Trophoblast cell (in vitro differentiated cells and primary cell): ENCODE data around the gene ZMYND12.
"Not testable (repeated sequence)": the region's sequence is repeated elsewhere in the genome, so short reads cannot be mapped to it uniquely, and the experiment has no call there.

Source experiments
- DNase-seq, 2 donors: peaks; one replicate each; pipeline ENCODE4 v3.0.0-alpha.2; 2016
- H2AFZ ChIP-seq: 2 replicates; pipeline ENCODE4 v1.6.1; 2013; ENCODE audit warnings: low read length, moderate library complexity, mild to moderate bottlenecking; ENCODE audit not compliant: insufficient read depth, poor library complexity
- H2AK5ac ChIP-seq: 2 replicates; pipeline ENCODE4 v1.6.1; 2013; ENCODE audit warnings: mild to moderate bottlenecking, low read length
- H2BK120ac ChIP-seq: 2 replicates; pipeline ENCODE4 v1.6.1; 2013; ENCODE audit warnings: low read length, mild to moderate bottlenecking, moderate library complexity; ENCODE audit not compliant: insufficient read depth, poor library complexity
- H2BK12ac ChIP-seq: 2 replicates; pipeline ENCODE4 v1.6.1; 2013; ENCODE audit warnings: mild to moderate bottlenecking, low read length, moderate library complexity
- H2BK5ac ChIP-seq: 2 replicates; pipeline ENCODE4 v1.6.1; 2013; ENCODE audit warnings: low read length, low read depth, moderate library complexity, mild to moderate bottlenecking; ENCODE audit not compliant: poor library complexity
- H3K14ac ChIP-seq: 2 replicates; pipeline ENCODE4 v1.6.1; 2013; ENCODE audit warnings: mild to moderate bottlenecking, low read length
- H3K18ac ChIP-seq: 2 replicates; pipeline ENCODE4 v1.6.1; 2013; ENCODE audit warnings: mild to moderate bottlenecking, low read length
- H3K23ac ChIP-seq: 2 replicates; pipeline ENCODE4 v1.6.1; 2013; ENCODE audit warnings: low read length
- H3K27ac ChIP-seq: 2 replicates; pipeline ENCODE4 v1.5.1; 2013; ENCODE audit warnings: low read depth, mild to moderate bottlenecking, inconsistent platforms, low read length, moderate library complexity
- H3K27me3 ChIP-seq: 2 replicates; pipeline ENCODE4 v1.6.1; 2013; ENCODE audit warnings: inconsistent platforms, mild to moderate bottlenecking, low read length, moderate library complexity; ENCODE audit not compliant: insufficient read depth
- H3K36me3 ChIP-seq, 2 experiments: 1 replicate in 1 of 2; 2 replicates in 1 of 2; pipeline ENCODE4 v1.6.1; 2013; ENCODE audit warnings: low read length in 2 of 2, mild to moderate bottlenecking in 2 of 2, moderate library complexity in 1 of 2; ENCODE audit not compliant: insufficient read depth in 2 of 2, control insufficient read depth in 1 of 2
- H3K4ac ChIP-seq: 2 replicates; pipeline ENCODE4 v1.6.1; 2013; ENCODE audit warnings: low read depth, mild to moderate bottlenecking, low read length, moderate library complexity
- H3K4me1 ChIP-seq, 2 experiments: 1 replicate in 1 of 2; 2 replicates in 1 of 2; pipeline ENCODE4 v1.6.1; 2013; ENCODE audit warnings: low read length in 2 of 2, mild to moderate bottlenecking in 2 of 2, moderate library complexity in 1 of 2; ENCODE audit not compliant: insufficient read depth in 2 of 2, control insufficient read depth in 1 of 2
- H3K4me2 ChIP-seq: 2 replicates; pipeline ENCODE4 v1.6.1; 2013; ENCODE audit warnings: inconsistent platforms, mild to moderate bottlenecking, low read length, moderate library complexity
- H3K4me3 ChIP-seq: 2 replicates; pipeline ENCODE4 v1.5.1; 2013; ENCODE audit warnings: mild to moderate bottlenecking, low read depth, low read length, inconsistent platforms
- H3K79me1 ChIP-seq: one replicate; pipeline ENCODE4 v1.6.1; 2013; ENCODE audit warnings: low read length
- H3K79me2 ChIP-seq: 2 replicates; pipeline ENCODE4 v1.6.1; 2013; ENCODE audit warnings: low read length, mild to moderate bottlenecking; ENCODE audit not compliant: control insufficient read depth, insufficient read depth, poor library complexity
- H3K9ac ChIP-seq: 2 replicates; pipeline ENCODE4 v1.6.1; 2013; ENCODE audit warnings: mild to moderate bottlenecking, low read length
- H3K9me3 ChIP-seq: 2 replicates; pipeline ENCODE4 v1.6.1; 2013; ENCODE audit warnings: low read depth, mild to moderate bottlenecking, control low read depth, inconsistent platforms, low read length; ENCODE audit not compliant: insufficient read depth
- H4K12ac ChIP-seq: 2 replicates; pipeline ENCODE4 v1.6.1; 2013; ENCODE audit warnings: low read depth, mild to moderate bottlenecking, low read length, moderate library complexity
- H4K8ac ChIP-seq: 2 replicates; pipeline ENCODE4 v1.6.1; 2013; ENCODE audit warnings: low read depth, mild to moderate bottlenecking, low read length, moderate library complexity
- H4K91ac ChIP-seq: one replicate; pipeline ENCODE4 v1.6.1; 2013; ENCODE audit warnings: low read depth, mild to moderate bottlenecking, low read length, moderate library complexity
- WGBS: extraction: QIAGEN DNeasy Blood & Tissue Kit; methylation state at CpG from one replicate; pipeline ENCODE4 v1.1.7; 2013; ENCODE audit warnings: missing lambda C conversion rate; ENCODE audit not compliant: insufficient read length, insufficient coverage; ENCODE audit errors: extremely low coverage; 5-methylcytosine and 5-hydroxymethylcytosine counted together

Gene ZMYND12

DNA sequence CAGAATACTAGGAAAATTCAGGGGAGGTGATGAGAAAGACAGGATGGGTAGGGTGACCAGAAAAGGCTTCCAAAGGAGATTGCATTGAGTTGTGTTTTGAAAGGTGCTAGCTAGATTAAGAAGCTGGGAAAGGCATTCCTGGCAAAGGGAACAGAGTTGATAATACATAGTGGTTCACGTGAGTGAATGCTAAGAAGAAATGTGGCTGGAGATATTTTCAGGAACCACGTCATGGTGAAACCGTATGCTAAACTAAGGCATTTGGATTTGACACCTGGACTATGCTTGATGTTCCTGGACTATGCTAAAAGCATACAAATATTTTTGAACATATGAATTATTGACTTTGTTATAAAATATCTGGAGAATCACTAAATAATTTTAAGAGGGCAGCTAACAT is 22.0 kb upstream of the ZMYND12 start:
- Histone ChIP-seq H3K79me2 (no peaks in the 10 kb centered on the region), H3K27me3 (no peaks in the 10 kb centered on the region), H3K9me3 (no peaks in the 10 kb centered on the region), H2AFZ (no peak overlapping the region), H3K4ac (no peak overlapping the region), H2BK5ac (no peak overlapping the region), H2BK120ac (no peak overlapping the region), H4K8ac (no peak overlapping the region), H2AK5ac (no peak overlapping the region), H3K27ac (no peak overlapping the region), H3K79me1 (no peaks in the 10 kb centered on the region), H4K91ac (no peak overlapping the region), H3K4me3 (no peak overlapping the region), H3K4me2 (no peak overlapping the region), H3K18ac (no peak overlapping the region), H4K12ac (no peak overlapping the region), H3K23ac (no peak overlapping the region), H3K9ac (no peak overlapping the region), H3K36me3 (peaks cover 0 to 1% of the 10 kb centered on the region in 2 experiments), H2BK12ac (no peak overlapping the region), H3K14ac (no peak overlapping the region), H3K4me1 (no peaks in the 10 kb centered on the region)
- WGBS: no CpG with 5 or more reads among the region's 3 CpGs
- peak in 1 of 2 donors; percentile 22 for DNase-seq

DNA sequence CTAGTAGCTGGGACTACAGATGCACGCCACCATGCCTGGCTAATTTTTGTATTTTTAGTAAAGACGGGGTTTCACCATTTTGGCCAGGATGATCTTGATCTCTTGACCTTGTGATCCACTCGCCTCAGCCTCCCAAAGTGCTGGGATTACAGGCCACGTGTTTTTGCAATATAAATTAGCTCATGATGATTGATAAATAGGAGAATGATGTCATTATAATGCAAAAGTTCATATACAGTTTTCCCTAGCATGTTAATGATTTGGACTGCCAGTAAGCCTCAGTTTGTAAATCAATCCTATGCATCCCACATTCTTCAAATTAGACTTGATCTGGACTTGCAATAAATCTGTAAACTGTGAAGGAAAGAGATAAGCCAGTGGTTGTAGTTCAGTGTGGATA is 21.5 kb upstream of the ZMYND12 start:
- H3K9ac ChIP-seq, H3K36me3 ChIP-seq, H3K27me3 ChIP-seq, H2BK120ac ChIP-seq, H3K4ac ChIP-seq, H3K79me1 ChIP-seq, H2AFZ ChIP-seq, H3K4me2 ChIP-seq, DNase-seq, H4K91ac ChIP-seq, H2AK5ac ChIP-seq, H3K18ac ChIP-seq, H3K27ac ChIP-seq, H3K9me3 ChIP-seq, H3K23ac ChIP-seq, H3K79me2 ChIP-seq, H3K4me1 ChIP-seq, H3K14ac ChIP-seq, H3K4me3 ChIP-seq, H2BK5ac ChIP-seq, H2BK12ac ChIP-seq, H4K8ac ChIP-seq, H4K12ac ChIP-seq: not testable (repeated sequence)
- no CpG with 5 or more reads among the region's 4 CpGs for WGBS

GRCh38 chr1:42476605-42477004 is 20.8 kb upstream of the ZMYND12 start:
- H3K4ac ChIP-seq: no peak overlapping the region
- H3K18ac ChIP-seq: no peak overlapping the region
- H2BK120ac ChIP-seq: no peak overlapping the region
- H3K9me3 ChIP-seq: no peaks in the 10 kb centered on the region
- no CpG with 5 or more reads among the region's 4 CpGs for WGBS
- H3K4me2 ChIP-seq: no peak overlapping the region
- H3K4me1 ChIP-seq: no peaks in the 10 kb centered on the region
- no peaks in the 10 kb centered on the region for H3K79me1 ChIP-seq
- H3K23ac ChIP-seq: no peak overlapping the region
- no peak overlapping the region for H3K4me3 ChIP-seq
- H3K9ac ChIP-seq: no peak overlapping the region
- no peak overlapping the region for H2AFZ ChIP-seq
- no peaks in the 10 kb centered on the region for H3K79me2 ChIP-seq
- H2BK5ac ChIP-seq: no peak overlapping the region
- H2AK5ac ChIP-seq: no peak overlapping the region
- H4K91ac ChIP-seq: no peak overlapping the region
- H3K36me3 ChIP-seq: no peaks in the 10 kb centered on the region
- no peak for DNase-seq
- no peaks in the 10 kb centered on the region for H3K27me3 ChIP-seq
- no peak overlapping the region for H2BK12ac ChIP-seq
- H4K12ac ChIP-seq: no peak overlapping the region
- no peak overlapping the region for H4K8ac ChIP-seq
- H3K14ac ChIP-seq: no peak overlapping the region
- H3K27ac ChIP-seq: no peak overlapping the region

DNA sequence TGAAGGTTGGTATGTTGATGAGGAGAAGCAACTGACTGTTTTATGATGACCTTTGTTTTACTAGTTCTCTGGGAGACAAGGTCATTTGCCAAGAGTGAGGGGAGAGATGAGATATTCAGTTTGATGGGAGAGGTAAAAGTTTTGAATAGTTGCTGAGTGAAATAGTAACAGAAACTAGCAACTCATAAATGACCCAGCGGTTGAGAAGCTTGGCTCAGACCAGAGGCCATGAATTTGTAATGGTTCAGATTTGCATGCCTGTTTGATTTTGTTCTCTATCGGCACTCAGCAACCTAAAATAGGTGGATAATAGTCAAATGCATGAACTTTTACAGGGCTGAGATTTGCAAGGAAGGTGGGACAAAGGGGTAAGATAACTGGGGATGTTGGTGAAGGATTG is 13.9 kb upstream of the ZMYND12 start:
- Histone ChIP-seq H3K4ac (no peak overlapping the region), H3K14ac (no peak overlapping the region), H2AK5ac (no peak overlapping the region), H3K79me2 (no peaks in the 10 kb centered on the region), H3K9me3 (no peaks in the 10 kb centered on the region), H3K9ac (no peak overlapping the region), H2BK120ac (no peak overlapping the region), H4K12ac (no peak overlapping the region), H3K36me3 (no peaks in the 10 kb centered on the region), H2BK5ac (no peak overlapping the region), H3K18ac (no peak overlapping the region), H3K23ac (no peak overlapping the region), H4K91ac (no peak overlapping the region), H4K8ac (no peak overlapping the region), H2AFZ (no peak overlapping the region), H3K4me2 (no peak overlapping the region), H3K27ac (no peak overlapping the region), H2BK12ac (no peak overlapping the region), H3K79me1 (no peaks in the 10 kb centered on the region), H3K4me3 (no peak overlapping the region), H3K27me3 (no peaks in the 10 kb centered on the region), H3K4me1 (no peaks in the 10 kb centered on the region)
- no CpG with 5 or more reads among the region's 2 CpGs for WGBS
- DNase-seq: no peak
